ENCODE results near the gene COL6A2. TPM values are rescaled to one million over a fixed set of nuclear protein-coding genes. Genes with fewer than 3 reads are reported as not detected.

COL6A2 gene
- polyA plus RNA-seq, 2 of the 4 experiments (the other 2 are of a cell fraction): 2.3 to 13.1 TPM

GRCh38 chr21:46155514-46156377 lies 57.8 kb downstream of the COL6A2 start, which contains the start of gene FTCD:
TSS of gene FTCD (minus strand) at chr21:46155579. CDS start at chr21:46155523, 56 bp downstream.
- Histone ChIP-seq H3K27ac (no peak within 1 kb of the TSS), H3K9me3 (no peaks in the 10 kb centered on the region), H3K4me3 (no peak within 1 kb of the TSS), H3K4me1 (no peaks in the 10 kb centered on the region), H3K4me2 (no peak within 1 kb of the TSS)
- FAIRE-seq: no peak
- DNase-seq (ENCODE audit: low read depth in 1 of 2, low spot score in 1 of 2): no peak
- 81% methylated on average over 19 of the region's 34 CpGs for WGBS (ENCODE audit: missing lambda C conversion rate)
- TF ChIP-seq CBX8 (IDR thresholded peaks at IDR 0.05): no peak
- no peak for TF ChIP-seq CBX2 (IDR thresholded peaks at IDR 0.05; ENCODE audit: borderline replicate concordance, low read depth)
- no peak for TF ChIP-seq KDM5A (IDR thresholded peaks at IDR 0.05)
- no peak for TF ChIP-seq NR3C1 (IDR thresholded peaks at IDR 0.05)
- TF ChIP-seq BHLHE40 (IDR thresholded peaks at IDR 0.05; ENCODE audit: low read depth, low read length): no peak
- no peak for TF ChIP-seq SMC3 (IDR thresholded peaks at IDR 0.05)
- TF ChIP-seq POLR2AphosphoS2 (conservative IDR thresholded peaks at IDR 0.05; ENCODE audit: low read length): no peak
- TF ChIP-seq, protein P1, sequence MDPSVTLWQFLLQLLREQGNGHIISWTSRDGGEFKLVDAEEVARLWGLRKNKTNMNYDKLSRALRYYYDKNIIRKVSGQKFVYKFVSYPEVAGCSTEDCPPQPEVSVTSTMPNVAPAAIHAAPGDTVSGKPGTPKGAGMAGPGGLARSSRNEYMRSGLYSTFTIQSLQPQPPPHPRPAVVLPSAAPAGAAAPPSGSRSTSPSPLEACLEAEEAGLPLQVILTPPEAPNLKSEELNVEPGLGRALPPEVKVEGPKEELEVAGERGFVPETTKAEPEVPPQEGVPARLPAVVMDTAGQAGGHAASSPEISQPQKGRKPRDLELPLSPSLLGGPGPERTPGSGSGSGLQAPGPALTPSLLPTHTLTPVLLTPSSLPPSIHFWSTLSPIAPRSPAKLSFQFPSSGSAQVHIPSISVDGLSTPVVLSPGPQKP (IDR thresholded peaks at IDR 0.05; ENCODE audit: low read depth, low read length): no peak
- TF ChIP-seq RAD21 (conservative IDR thresholded peaks at IDR 0.05 in 1 of 2, IDR thresholded peaks at IDR 0.05 in 1 of 2): no peak
- TF ChIP-seq HOXB5 (CRISPR knock-in tag; IDR thresholded peaks at IDR 0.05): no peak
- no peak for TF ChIP-seq CHD2 (IDR thresholded peaks at IDR 0.05; ENCODE audit: low read length, partially characterized antibody)
- TF ChIP-seq, protein P2, sequence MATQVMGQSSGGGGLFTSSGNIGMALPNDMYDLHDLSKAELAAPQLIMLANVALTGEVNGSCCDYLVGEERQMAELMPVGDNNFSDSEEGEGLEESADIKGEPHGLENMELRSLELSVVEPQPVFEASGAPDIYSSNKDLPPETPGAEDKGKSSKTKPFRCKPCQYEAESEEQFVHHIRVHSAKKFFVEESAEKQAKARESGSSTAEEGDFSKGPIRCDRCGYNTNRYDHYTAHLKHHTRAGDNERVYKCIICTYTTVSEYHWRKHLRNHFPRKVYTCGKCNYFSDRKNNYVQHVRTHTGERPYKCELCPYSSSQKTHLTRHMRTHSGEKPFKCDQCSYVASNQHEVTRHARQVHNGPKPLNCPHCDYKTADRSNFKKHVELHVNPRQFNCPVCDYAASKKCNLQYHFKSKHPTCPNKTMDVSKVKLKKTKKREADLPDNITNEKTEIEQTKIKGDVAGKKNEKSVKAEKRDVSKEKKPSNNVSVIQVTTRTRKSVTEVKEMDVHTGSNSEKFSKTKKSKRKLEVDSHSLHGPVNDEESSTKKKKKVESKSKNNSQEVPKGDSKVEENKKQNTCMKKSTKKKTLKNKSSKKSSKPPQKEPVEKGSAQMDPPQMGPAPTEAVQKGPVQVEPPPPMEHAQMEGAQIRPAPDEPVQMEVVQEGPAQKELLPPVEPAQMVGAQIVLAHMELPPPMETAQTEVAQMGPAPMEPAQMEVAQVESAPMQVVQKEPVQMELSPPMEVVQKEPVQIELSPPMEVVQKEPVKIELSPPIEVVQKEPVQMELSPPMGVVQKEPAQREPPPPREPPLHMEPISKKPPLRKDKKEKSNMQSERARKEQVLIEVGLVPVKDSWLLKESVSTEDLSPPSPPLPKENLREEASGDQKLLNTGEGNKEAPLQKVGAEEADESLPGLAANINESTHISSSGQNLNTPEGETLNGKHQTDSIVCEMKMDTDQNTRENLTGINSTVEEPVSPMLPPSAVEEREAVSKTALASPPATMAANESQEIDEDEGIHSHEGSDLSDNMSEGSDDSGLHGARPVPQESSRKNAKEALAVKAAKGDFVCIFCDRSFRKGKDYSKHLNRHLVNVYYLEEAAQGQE (IDR thresholded peaks at IDR 0.05): no peak
- no peak for TF ChIP-seq MYC (IDR thresholded peaks at IDR 0.05; ENCODE audit: borderline replicate concordance, low read length)
- no peak for TF ChIP-seq GATA3 (IDR thresholded peaks at IDR 0.05; ENCODE audit: borderline replicate concordance)
- TF ChIP-seq EP300 (IDR thresholded peaks at IDR 0.05): no peak
- no peak for TF ChIP-seq MAFK (IDR thresholded peaks at IDR 0.05; ENCODE audit: partially characterized antibody)
- TF ChIP-seq RFX5 (IDR thresholded peaks at IDR 0.05): no peak
- TF ChIP-seq MAX (IDR thresholded peaks at IDR 0.05): no peak
- TF ChIP-seq PBX3 (IDR thresholded peaks at IDR 0.05): no peak
- no peak for TF ChIP-seq ESRRA (IDR thresholded peaks at IDR 0.05; ENCODE audit: borderline replicate concordance, low read length)
- no peak for ATAC-seq
- CTCF ChIA-PET: interaction anchor here (5.2 kb wide), 1 partner anchor 13 kb away, joined by 34 read pairs; no protein-coding TSS in a partner anchor
- POLR2A ChIA-PET: no interaction called here

DNA sequence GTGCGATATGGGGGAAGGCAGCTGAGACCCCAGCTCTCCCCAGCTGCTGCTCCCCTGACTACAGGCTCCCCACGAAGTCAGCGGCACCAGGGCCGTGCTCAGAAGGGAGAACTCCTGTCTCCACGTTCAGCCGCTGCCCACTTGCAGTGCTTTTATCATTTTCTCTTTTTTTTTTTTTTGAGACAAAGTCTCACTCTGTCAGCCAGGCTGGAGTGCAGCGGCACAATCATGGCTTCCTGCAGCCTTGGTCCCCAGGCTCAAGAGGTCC lies 58.4 kb downstream of the COL6A2 start:
- DNase-seq (ENCODE audit: low read depth in 1 of 2, low spot score in 1 of 2): no peak
- Histone ChIP-seq H3K4me3 (no peak overlapping the region), H3K27ac (no peak overlapping the region), H3K9me3 (no peaks in the 10 kb centered on the region), H3K4me2 (no peak overlapping the region), H3K4me1 (no peaks in the 10 kb centered on the region)
- no peak for ATAC-seq
- FAIRE-seq: no peak
- WGBS (ENCODE audit: missing lambda C conversion rate): 87% methylated on average over 7 of the region's 7 CpGs
- ChIA-PET CTCF (interaction anchor here (5.2 kb wide), 1 partner anchor 13 kb away, joined by 34 read pairs; no protein-coding TSS in a partner anchor), POLR2A (no interaction called here)
- TF ChIP-seq SMC3 (IDR thresholded peaks at IDR 0.05) (no peak), ESRRA (IDR thresholded peaks at IDR 0.05; ENCODE audit: borderline replicate concordance, low read length) (no peak), TFCP2L1 (CRISPR knock-in tag; IDR thresholded peaks at IDR 0.05) (no peak), SREBF2 (IDR thresholded peaks at IDR 0.05) (no peak), FOSB (CRISPR knock-in tag; IDR thresholded peaks at IDR 0.05) (no peak)
- TF ChIP-seq, protein P3, sequence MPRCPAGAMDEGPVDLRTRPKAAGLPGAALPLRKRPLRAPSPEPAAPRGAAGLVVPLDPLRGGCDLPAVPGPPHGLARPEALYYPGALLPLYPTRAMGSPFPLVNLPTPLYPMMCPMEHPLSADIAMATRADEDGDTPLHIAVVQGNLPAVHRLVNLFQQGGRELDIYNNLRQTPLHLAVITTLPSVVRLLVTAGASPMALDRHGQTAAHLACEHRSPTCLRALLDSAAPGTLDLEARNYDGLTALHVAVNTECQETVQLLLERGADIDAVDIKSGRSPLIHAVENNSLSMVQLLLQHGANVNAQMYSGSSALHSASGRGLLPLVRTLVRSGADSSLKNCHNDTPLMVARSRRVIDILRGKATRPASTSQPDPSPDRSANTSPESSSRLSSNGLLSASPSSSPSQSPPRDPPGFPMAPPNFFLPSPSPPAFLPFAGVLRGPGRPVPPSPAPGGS (IDR thresholded peaks at IDR 0.05): no peak

Measured in A549 (cell line).